DMS114 treated with DMSO at 0.1 percent for 48 hours (cell line): Measurements from ENCODE around the gene HACD3.
"Not testable (repeated sequence)": the region's sequence is repeated elsewhere in the genome, so short reads cannot be mapped to it uniquely, and the experiment has no call there.

Experiments used
- DNase-seq: peaks from one replicate; lab custom pipeline; 2025; ENCODE audit not compliant: unreplicated experiment; lab: John Stamatoyannopoulos, UW

Gene HACD3

DNA sequence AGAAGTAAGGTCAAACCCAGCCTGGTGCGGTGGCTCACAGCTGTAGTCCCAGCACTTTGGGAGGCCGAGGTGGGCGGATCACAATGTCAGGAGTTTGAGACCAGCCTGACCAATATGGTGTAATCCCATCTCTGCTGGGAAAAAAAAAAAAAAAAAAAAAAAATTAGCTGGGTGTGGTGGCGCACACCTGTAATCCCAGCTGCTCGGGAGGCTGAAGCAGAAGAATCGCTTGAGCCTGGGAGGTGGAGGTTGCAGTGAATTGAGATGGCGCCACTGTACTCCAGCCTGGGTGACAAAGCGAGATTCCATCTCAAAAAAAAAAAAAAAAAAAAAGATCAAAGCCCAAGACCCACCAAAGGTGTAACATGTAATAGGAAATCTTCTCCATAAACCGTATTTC is 19.0 kb downstream of the HACD3 start:
- not testable (repeated sequence) for DNase-seq

DNA sequence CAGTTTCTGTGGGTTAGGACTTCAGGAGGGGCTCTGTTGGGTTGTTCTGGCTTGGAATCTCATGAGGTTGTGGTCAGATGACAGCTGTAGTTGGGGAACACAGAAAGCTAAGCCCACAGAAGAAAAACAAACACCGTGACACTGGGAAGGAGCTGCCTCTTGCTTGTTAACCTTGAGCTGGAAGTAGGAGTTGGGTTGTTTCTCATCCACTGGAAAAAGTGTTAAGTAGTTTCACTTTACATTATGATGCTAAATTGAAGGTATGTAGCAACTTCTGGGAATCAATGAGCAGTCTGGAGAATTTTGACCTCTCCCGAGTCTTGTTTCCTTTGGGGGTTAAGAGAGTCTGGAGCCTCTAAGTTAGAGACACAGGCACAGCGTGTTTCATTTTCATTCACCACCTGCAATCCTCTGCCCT is 20.4 kb downstream of the HACD3 start:
- no peak for DNase-seq

DNA sequence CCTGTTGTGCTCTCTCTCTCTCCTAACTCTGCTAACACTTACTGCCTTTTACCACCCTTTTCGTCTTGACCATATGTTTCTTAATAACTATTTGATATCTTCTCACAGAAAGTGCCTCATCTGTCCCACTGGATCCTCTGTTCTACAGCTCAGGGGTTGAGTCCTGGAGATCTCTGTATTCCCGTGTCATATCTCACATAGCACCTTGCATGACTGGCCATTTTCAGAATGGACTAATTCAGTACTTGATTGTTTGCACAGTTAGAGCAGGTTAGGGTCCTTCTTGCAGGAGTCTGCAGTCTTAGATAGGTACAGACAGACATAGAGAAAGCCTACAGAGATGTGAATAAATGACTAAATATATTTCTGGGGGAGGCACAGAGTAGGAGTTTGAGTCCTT is 20.9 kb downstream of the HACD3 start:
- no peak for DNase-seq

DNA sequence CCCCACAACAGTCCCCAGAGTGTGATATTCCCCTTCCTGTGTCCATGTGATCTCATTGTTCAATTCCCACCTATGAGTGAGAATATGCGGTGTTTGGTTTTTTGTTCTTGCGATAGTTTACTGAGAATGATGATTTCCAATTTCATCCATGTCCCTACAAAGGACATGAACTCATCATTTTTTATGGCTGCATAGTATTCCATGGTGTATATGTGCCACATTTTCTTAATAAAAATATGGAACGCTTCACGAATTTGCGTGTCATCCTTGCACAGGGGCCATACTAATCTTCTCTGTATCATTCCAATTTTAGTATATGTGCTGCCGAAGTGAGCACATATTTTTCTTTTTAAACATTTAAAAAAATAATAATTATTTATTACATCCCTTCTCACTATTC is 22.6 kb downstream of the HACD3 start:
- not testable (repeated sequence) for DNase-seq

DNA sequence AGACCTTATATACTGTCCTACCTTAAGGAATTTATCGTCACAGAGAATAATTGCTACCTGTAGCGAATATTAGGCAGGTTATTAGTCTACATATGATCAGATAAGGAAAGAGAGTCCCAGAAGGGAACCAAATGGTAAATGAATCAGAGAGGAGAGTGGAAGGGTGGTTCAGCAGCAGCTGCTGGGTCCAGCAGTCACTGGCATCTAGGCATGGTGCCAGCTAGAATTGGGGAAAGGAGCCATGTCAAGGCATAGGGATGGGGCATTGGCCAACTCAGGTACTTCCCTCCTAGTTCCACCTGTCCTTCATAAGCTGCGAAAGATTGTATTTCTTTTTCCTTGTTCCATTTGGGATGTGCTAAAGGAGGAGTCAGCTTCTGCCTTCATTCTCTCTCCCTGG is 23.4 kb downstream of the HACD3 start:
- DNase-seq: no peak

DNA sequence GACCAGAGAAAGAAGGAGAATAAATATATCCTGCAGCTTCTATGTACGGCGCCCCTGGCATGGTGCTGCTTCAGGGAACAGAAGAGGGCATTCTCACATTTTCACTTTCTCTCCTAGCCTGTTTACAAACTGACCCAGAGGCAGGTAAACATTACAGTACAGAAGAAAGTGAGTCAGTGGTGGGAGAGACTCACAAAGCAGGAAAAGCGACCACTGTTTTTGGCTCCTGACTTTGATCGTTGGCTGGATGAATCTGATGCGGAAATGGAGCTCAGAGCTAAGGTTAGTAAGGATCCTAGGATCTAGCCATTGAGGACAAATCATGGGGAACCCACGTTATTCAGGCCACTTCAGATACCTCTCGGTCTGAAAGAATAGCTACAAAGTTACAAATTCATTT is 26.4 kb downstream of the HACD3 start:
- no peak for DNase-seq

DNA sequence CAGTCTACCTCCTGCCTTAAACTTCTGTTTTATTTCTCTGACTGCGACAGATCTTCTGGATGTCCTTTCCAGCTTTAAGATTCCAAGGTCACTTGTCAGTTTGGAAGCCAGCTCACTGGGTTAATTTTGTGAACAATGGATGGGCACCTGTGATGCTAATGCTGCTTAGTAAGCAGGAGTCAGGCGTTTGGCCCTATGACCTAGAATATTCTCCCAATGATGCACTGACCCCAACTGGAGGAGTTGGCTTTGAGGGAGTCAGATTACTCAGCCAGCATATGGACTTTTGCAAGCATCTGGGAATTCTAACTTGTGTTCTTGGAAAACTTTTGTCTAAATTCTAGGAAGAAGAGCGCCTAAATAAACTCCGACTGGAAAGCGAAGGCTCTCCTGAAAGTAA is 28.1 kb downstream of the HACD3 start:
- no peak for DNase-seq

DNA sequence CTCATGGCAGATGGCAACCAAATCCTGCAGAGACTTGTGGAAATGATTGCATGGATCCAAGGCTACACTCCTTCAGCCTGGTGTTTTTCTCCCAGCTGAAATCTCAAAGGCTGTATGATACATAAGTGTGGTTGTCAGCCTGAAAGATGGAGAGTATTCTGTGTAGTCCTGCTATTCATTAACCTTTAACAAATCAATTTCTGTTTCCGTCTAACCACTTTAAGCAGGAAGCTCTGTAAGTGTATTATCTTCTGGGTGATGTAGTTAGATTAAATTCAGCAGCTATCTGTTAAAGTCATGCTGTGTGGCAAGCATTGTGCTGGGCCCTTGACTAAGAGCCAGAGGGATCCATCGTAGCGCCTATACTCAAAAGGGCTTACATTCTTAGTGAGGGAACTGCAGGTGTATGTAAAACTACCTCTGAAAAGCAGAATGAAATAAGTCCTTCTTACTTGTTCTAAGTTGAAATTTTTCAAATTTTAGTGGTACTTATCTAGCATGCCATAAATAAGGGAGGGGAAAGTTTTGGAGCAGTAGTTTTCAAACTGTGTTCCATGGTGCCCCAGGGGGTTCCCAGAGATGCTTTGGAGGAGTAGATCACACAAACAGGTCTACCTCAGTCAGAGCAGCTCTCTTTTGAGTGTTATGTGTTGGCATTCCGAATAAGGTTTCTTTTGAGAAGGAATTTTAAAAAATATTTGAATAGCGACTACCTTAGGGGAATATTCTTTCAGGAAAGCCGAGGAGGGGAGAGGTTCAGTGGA is 28.9 kb downstream of the HACD3 start:
- DNase-seq: no peak

DNA sequence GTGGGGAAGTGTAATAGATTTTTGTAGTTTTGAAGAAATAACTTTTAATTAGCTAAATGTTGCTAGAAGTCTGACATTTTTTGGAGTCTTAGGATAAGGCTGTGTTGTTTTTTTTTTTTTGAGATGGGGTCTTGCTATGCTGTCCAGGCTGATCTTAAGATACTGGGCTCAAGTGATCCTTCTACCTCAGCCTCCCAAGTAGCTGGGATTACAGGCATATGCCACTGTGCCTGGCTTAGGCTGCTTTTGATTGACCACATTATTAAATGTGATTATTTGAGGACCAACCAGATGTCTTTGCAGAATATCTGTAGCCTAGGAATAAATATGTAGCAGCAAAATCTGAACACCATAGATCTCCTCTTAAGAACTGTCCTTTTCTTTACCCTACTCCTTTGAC is 29.7 kb downstream of the HACD3 start:
- no peak for DNase-seq

DNA sequence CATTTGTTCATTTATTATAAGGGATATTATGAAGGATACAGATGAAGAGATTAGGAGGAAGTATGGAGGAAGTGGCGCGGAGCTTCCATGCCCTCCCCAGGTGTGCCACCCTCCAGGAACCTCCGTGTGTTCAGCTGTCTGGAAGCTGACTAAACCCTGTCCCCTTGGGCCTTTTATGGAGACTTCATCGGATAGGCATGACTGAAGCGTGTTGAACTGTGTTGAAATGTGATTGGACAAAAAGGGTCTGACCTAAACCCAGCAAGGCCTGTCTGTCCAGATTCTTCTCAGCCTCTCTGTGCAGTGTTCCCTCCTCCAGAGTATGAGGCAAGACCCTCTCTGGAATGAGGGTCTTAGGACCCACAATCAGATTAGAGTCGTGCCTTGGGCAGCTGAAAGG is 31.7 kb downstream of the HACD3 start:
- DNase-seq: no peak

DNA sequence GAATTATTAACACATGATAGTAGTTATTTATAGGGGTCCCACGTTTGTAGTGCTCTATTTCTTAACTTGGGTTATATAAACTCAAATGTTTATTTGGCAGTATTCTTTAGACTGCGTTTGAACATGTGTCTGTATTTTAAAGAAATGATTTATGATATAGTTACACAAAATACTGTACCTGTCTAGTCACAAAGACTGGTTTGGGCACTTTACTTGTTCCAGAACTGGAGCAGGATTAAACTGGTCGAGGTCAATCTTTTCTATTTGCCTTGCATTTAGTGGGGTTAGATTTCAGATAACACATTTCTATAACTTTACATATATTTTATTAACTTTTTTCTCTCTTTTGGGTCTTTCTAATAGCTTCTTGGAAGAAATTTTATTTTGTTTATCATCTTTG is 39.5 kb downstream of the HACD3 start:
- no peak for DNase-seq

DNA sequence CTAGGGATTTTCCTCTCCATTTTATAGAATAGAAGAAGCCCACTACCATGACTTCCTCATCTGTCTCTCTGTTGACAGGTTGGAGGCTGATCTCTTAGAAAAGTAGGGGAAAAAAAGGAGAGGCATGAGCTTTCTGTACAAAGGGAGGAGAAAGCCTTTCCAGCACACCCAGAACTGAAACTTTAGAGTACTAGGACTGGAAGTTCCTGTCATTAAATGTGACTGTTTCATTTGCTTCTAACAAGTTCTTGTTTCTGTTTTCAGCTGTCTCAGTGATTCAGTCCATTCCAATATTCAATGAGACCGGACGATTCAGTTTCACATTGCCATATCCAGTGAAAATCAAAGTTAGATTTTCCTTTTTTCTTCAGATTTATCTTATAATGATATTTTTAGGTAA is 41.7 kb downstream of the HACD3 start:
- no peak for DNase-seq

DNA sequence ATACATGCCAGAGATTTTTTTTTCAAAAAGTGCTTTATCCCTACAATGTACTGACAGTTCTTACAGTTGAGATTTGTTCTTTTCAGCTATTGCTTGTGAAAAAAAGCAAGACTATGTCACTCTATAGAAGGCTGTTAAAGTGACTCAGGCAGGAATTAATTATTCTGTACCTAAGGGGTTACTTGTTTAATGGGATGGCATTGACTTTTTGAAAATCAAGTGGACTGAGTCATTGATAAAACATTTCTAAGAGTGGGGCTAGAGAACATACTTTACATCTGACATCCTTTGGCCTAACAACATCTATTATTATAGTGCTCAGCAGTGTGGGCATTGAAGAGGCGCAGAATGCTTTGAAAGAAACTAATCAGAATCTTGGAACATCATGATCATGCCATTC is 46.4 kb downstream of the HACD3 start:
- DNase-seq: no peak

DNA sequence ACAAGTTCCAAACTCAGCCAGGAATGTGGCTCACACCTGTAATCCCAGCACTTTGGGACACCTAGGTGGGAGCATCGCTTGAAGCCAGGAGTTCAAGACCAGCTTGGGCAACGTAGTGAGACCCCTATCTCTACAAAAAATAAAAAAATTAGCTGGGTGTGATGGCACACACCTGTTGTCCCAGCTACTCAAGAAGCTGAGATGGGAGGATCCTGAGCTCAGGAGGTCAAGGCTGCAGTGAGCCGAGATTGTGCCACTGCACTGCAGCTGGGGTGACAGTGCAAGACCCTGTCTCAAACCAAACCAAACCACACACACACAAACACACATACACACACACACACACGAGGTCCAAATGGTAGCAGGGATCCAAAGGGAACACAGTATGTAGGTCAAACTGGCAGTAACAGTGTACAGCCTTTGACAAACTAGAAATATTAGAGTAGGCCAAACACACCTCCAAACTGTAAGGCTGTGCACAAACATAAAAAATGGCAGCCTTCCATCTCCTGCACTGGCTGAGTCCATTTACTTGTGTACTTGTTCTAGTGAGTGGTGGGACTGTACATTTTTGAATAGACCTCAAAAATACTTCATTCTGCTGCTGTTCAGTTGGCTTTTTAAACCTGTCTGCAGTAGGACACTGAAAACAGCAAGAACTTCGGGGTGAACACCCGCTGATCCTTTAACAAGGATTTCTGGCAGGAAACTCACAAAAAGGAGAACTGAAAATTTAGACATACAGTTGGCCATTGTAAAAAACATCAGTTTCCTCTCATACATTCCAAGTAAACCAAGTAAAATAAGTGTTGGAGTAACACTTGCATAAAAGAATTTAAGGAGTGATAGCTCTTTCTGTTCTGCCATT is 47.1 kb downstream of the HACD3 start:
- no peak for DNase-seq

DNA sequence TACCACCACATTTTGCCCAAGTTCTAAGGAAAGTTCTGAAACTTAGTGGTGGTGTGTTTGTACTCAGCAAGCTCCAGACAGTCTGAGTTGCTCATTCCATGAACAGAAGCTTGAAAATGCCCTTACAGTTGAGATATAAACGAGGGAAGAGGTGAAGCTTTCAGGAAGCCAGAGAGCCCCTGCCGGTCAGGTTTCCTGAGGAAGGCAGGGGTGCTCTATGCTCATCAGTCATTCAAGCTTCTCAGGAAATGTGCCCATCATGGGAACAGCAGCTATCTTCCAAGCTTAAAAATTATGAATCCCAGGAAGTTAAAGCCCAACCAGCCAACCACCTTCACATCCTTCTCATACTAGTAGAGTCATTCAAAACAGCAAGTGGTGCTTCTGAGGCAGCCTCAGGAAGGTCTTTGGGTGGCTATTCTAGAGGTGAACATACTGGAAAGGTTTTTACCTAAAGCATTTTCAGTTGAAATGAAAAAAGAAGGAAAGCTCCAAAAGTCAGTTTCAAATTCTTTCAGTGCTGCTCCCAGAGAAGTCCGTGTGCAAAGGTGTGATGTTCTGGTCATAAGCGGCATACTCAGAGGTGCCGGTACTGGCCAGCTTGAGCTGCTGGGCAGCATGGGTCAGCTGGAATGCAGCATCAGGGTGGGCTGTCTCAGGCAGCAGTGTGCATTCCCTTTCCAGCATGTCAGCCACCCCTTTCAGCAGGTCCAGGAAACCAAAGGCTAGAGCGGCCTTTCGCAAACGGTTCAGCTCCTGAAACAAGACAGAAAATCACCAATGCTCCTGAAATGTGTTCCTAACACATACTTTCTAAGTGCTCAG is 48.9 kb downstream of the HACD3 start:
- DNase-seq: no peak

DNA sequence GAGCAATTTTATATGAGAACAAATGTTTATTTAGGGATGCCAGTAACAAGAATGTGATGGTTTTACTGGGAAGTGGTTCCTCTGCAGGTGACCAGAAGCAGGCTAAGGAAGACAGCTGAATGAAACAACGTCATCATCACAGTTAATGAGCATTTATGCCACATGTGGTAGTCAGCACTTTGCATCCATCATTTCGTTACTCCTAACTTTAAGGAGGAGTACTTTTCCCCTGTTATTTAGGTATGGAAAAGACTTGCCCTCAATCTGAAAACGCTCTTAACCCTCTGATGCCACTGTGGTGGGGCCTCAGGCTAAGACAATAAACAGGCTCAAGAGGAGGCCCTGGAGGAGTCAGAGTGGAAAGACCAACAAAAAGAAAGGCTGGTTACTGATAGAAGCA is 49.5 kb downstream of the HACD3 start:
- DNase-seq: no peak

DNA sequence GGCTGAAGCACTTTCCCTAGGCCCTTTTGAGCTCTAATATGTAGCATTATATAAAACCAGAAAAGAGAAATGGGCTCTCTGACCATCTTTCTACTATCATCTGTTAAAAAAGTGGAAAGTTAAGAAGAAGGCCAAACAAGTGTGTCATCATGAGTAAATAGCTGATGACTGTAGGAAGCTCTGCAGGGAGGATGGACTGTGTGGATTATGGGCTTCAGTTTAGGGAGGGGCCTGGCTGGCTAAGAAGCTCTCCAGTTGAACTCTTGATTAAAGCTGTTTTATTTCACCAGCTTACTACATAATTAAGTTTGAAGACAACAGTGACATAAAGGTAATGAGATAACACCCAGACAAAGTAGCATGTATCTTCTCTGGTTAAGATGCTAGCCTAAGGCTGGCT is 50.0 kb downstream of the HACD3 start:
- no peak for DNase-seq

DNA sequence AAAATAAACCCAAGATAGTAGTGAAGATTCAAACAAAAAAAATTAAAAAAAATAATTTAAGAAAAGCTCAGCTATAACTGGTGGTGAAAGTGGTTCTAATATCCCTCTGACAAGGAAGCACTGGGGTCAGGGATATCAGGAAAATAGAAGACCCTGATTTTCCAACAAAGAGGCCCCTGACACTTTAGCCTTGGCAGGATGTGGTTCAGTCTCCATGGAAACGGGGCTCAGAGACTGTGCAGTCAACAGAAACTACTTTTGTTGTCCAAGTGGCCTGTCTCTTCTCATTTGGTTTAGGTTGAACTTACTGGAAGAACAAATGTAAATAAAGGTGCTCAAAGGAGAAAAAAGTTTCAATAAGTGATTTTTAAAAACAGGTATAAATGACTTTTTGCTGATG is 53.4 kb downstream of the HACD3 start:
- no peak for DNase-seq

DNA sequence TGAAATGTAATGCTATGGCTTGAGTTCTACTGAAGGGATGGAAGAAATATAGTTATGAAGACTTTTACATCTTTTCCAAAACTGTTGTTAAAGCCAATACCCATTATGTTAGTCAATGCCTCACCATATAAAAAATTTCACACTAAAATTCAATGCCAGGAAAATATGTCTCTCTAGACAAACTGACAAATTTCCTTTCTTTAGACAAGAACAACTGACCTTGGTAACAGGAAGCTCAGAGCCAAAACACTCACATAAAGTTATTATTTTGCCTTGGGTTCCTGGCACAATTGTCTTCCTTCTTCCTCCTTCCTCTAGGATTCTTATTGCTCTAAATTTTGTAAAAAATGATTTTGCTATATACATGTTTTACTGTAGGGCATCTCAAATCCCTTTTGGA is 54.0 kb downstream of the HACD3 start:
- no peak for DNase-seq

DNA sequence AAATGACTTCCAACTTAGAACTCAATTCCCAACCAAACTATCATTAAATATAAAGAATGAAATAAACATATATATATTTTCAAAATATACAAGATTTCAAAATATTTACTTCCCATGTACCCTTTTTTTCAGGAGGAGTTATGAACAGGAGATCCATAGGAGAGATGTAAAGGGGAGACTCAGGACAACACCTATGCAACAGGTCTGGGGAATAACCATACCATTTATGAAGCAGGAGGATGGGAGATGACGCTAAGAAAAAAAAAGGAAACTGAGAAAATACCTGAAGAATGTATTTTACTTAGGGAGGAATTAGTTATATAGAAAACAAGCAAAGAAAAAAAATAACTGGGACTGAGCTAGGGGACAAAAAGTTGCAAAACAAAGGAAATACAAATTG is 56.8 kb downstream of the HACD3 start:
- no peak for DNase-seq

DNA sequence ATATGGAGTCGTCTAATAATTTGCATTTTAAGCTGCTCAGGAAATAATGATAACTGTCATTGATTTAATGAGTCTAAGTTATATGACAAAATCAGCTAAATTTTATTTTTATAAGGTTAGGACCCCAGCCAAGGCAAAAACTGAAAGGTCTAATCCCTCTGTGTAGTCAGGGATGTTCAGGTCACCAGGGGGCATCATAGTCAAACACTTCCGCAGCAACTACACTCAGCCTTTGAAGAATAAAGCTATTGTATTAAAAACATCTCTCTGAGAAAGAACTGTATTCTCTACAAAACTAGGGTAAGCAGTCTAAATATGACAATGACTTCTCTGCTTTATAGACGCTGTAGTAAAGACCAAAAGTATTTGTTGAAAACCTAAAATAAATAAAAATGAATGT is 65.7 kb downstream of the HACD3 start:
- DNase-seq: no peak

DNA sequence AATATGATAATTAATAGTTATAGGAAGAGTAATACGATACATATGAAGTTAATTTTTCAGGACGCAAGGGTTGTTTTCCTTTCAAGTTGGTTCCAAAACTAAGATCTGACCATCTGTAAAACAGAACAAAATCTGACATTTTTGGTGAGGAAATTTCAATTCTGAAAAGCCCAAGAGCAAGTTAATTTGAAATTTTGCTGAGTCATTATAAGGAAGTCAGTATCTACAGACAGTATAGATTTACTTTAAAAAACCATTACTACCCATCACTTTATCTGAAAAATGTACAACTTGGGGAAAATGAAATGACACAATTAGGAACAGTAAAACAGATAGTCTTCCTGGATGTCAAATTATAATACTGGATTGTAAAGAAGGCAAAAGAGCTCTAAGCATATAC is 68.2 kb downstream of the HACD3 start:
- no peak for DNase-seq
